Measurements from ENCODE around the gene ZNF575. TPM values are rescaled to one million over a fixed set of nuclear protein-coding genes. Genes with fewer than 3 reads are reported as not detected.

ZNF575 gene
- polyA plus RNA-seq, 1 donor (not counting 4 experiments of a cell fraction or from before 2014, with no cell fraction given), result 0.05 TPM

DNA sequence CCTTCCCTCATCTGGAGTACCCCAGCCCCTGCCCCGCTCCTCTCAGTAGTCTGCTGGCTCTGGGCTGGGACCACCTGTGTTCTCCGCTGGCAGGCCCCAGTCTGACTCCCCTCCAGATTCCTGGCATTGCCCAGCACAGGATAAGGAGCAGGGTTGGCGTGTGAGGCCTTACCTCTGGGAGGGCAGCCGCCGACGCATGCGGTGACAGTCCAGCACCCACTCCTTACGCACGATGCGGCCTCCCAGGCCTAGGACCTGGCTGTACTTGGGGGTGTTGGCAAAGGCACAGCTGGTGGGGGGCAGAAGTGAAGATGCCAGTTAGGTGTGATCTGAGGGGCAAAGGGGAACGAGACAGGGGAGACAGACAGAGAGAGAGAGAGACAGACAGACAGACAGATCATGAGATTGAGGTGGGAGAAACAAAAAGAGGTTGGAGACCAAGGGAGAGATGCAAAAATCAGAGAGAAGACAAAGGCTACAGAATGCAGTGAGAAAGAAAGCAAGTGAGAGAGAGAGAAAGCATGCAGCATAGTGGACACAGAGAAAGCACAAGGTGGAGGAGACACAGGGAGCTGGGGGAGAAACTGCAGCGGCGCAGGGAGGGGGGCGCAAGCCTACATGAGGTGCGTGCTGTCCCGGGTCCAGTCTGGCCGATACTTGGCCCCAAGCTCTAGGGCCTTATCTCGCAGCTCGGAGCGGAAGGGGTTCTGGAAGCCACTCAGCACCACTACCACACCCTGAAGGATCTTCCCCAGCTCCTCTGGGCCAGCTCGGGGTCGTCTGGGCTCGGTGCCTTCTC, 18.6 kb downstream of the ZNF575 start:
- Histone ChIP-seq H4K20me1 (ENCODE audit: control insufficient read depth, extremely low read depth, insufficient read depth, low read length) (no peaks in the 10 kb centered on the region), H3K27ac (ENCODE audit: control insufficient read depth, insufficient read depth, low read length) (no peak overlapping the region), H3K36me3 (ENCODE audit: control insufficient read depth in 2 of 2, extremely low read depth in 1 of 2, insufficient read depth in 2 of 2, low read length in 2 of 2) (peaks cover 10 to 26% of the 10 kb centered on the region in 2 experiments), H3K9me1 (ENCODE audit: control insufficient read depth, extremely low read depth, insufficient read depth, low read length) (no peaks in the 10 kb centered on the region), H3K4me3 (ENCODE audit: control insufficient read depth in 2 of 3, extremely low read depth in 1 of 3, insufficient read depth in 2 of 3, low read depth in 1 of 3, low read length in 3 of 3) (no peak overlapping the region), H2AFZ (ENCODE audit: control insufficient read depth, low read length) (no peak overlapping the region), H3K79me2 (ENCODE audit: control insufficient read depth, insufficient read depth, low read length) (no peaks in the 10 kb centered on the region), H3K27me3 (ENCODE audit: control insufficient read depth, extremely low read depth, insufficient read depth, low read length) (no peaks in the 10 kb centered on the region), H3K9ac (ENCODE audit: control insufficient read depth, extremely low read depth, insufficient read depth, low read length) (no peak overlapping the region), H3K9me3 (ENCODE audit: control insufficient read depth, low read depth, low read length) (no peaks in the 10 kb centered on the region), H3K4me2 (ENCODE audit: control insufficient read depth, extremely low read depth, insufficient read depth, low read depth, low read length) (no peak overlapping the region), H3K4me1 (ENCODE audit: control insufficient read depth, extremely low read depth, insufficient read depth, low read length) (no peaks in the 10 kb centered on the region)
- FAIRE-seq (no peak), DNase-seq (ENCODE audit: low read depth, low spot score) (no peak)
- no peak for TF ChIP-seq EZH2 (IDR thresholded peaks at IDR 0.05; ENCODE audit: low read length)
- TF ChIP-seq, protein P1, sequence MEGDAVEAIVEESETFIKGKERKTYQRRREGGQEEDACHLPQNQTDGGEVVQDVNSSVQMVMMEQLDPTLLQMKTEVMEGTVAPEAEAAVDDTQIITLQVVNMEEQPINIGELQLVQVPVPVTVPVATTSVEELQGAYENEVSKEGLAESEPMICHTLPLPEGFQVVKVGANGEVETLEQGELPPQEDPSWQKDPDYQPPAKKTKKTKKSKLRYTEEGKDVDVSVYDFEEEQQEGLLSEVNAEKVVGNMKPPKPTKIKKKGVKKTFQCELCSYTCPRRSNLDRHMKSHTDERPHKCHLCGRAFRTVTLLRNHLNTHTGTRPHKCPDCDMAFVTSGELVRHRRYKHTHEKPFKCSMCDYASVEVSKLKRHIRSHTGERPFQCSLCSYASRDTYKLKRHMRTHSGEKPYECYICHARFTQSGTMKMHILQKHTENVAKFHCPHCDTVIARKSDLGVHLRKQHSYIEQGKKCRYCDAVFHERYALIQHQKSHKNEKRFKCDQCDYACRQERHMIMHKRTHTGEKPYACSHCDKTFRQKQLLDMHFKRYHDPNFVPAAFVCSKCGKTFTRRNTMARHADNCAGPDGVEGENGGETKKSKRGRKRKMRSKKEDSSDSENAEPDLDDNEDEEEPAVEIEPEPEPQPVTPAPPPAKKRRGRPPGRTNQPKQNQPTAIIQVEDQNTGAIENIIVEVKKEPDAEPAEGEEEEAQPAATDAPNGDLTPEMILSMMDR (optimal IDR thresholded peaks at IDR 0.05 in 1 of 3, IDR thresholded peaks at IDR 0.05 in 1 of 3, conservative IDR thresholded peaks at IDR 0.05 in 1 of 3; ENCODE audit: extremely low read depth in 1 of 3, insufficient read depth in 2 of 3, low read length in 3 of 3), result no peak
- dilution Hi-C loops (cut with MboI; ENCODE audit: extremely low pct_ligation_motif_present, low sequenced_read_pairs), result no loop called here

DNA sequence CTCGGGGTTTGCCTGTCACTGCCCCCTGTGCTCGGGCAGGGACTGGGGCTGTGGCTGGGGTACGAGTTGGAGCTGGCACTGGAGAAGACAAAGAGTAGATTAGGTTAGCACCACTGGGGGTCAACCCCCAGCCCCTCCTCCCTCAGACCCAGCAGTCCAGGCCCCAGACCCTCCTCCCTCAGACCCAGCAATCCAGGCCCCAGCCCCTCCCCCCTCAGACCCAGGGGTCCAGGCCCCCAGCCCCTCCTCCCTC, 19.1 kb downstream of the ZNF575 start:
- FAIRE-seq, result no peak
- TF ChIP-seq, protein P1 (optimal IDR thresholded peaks at IDR 0.05 in 1 of 3, IDR thresholded peaks at IDR 0.05 in 1 of 3, conservative IDR thresholded peaks at IDR 0.05 in 1 of 3; ENCODE audit: extremely low read depth in 1 of 3, insufficient read depth in 2 of 3, low read length in 3 of 3), result no peak
- no peak for TF ChIP-seq EZH2 (IDR thresholded peaks at IDR 0.05; ENCODE audit: low read length)
- Histone ChIP-seq H2AFZ (ENCODE audit: control insufficient read depth, low read length) (no peak overlapping the region), H3K9me1 (ENCODE audit: control insufficient read depth, extremely low read depth, insufficient read depth, low read length) (no peaks in the 10 kb centered on the region), H4K20me1 (ENCODE audit: control insufficient read depth, extremely low read depth, insufficient read depth, low read length) (no peaks in the 10 kb centered on the region), H3K27ac (ENCODE audit: control insufficient read depth, insufficient read depth, low read length) (no peak overlapping the region), H3K27me3 (ENCODE audit: control insufficient read depth, extremely low read depth, insufficient read depth, low read length) (no peaks in the 10 kb centered on the region), H3K4me2 (ENCODE audit: control insufficient read depth, extremely low read depth, insufficient read depth, low read depth, low read length) (no peak overlapping the region), H3K79me2 (ENCODE audit: control insufficient read depth, insufficient read depth, low read length) (no peaks in the 10 kb centered on the region), H3K4me1 (ENCODE audit: control insufficient read depth, extremely low read depth, insufficient read depth, low read length) (no peaks in the 10 kb centered on the region), H3K4me3 (ENCODE audit: control insufficient read depth in 2 of 3, extremely low read depth in 1 of 3, insufficient read depth in 2 of 3, low read depth in 1 of 3, low read length in 3 of 3) (no peak overlapping the region), H3K9me3 (ENCODE audit: control insufficient read depth, low read depth, low read length) (no peaks in the 10 kb centered on the region), H3K9ac (ENCODE audit: control insufficient read depth, extremely low read depth, insufficient read depth, low read length) (no peak overlapping the region), H3K36me3 (ENCODE audit: control insufficient read depth in 2 of 2, extremely low read depth in 1 of 2, insufficient read depth in 2 of 2, low read length in 2 of 2) (peaks cover 8 to 26% of the 10 kb centered on the region in 2 experiments)
- dilution Hi-C loops (cut with MboI; ENCODE audit: extremely low pct_ligation_motif_present, low sequenced_read_pairs), result no loop called here
- no peak for DNase-seq (ENCODE audit: low read depth, low spot score)

All from keratinocyte (primary cell).